Suprapubic skin (tissue), 4 donors: Measurements from ENCODE around the gene LMF2. TPM values are rescaled to one million over a fixed set of nuclear protein-coding genes. Genes with fewer than 3 reads are reported as not detected.
A peak's percentile ranks its signal among the peaks of the same experiment; 100 is the strongest.
"Not testable (repeated sequence)": the region's sequence is repeated elsewhere in the genome, so short reads cannot be mapped to it uniquely, and the experiment has no call there.

Source experiments
- DNase-seq, 2 donors: peaks; one replicate each; pipeline ENCODE4 v3.0.0-alpha.2; 2019; ENCODE audit warnings: low spot score in 2 of 2
- H3K27ac ChIP-seq: fragments of 200-600 bp; sonication (generic); one replicate; pipeline ENCODE4 v1.5.1; 2019
- H3K27me3 ChIP-seq: fragments of 200-600 bp; sonication (generic); one replicate; pipeline ENCODE4 v1.5.1; 2019
- H3K36me3 ChIP-seq: fragments of 200-600 bp; sonication (generic); one replicate; pipeline ENCODE4 v1.5.1; 2019
- H3K4me1 ChIP-seq: fragments of 200-600 bp; sonication (generic); one replicate; pipeline ENCODE4 v1.5.1; 2019
- H3K4me3 ChIP-seq: fragments of 200-600 bp; sonication (generic); one replicate; pipeline ENCODE4 v1.5.1; 2019; ENCODE audit warnings: mild to moderate bottlenecking
- H3K9me3 ChIP-seq: fragments of 200-600 bp; sonication (generic); one replicate; pipeline ENCODE4 v1.5.1; 2019
- EP300 ChIP-seq: sonication (generic); formaldehyde crosslinking; IDR thresholded peaks from one replicate; pipeline ENCODE4 v1.6.1; 2017; ENCODE audit warnings: antibody characterized with exemption
- POLR2A ChIP-seq, 2 donors: fragments of 450-650 bp; IDR thresholded peaks; one replicate each; pipeline ENCODE4 v1.6.1; 2017; ENCODE audit warnings: antibody characterized with exemption in 2 of 2, mild to moderate bottlenecking in 2 of 2, moderate library complexity in 2 of 2
- POLR2AphosphoS5 ChIP-seq, 3 donors: sonication (generic); formaldehyde crosslinking; IDR thresholded peaks; one replicate each; pipeline ENCODE4 v1.6.1; 2017; ENCODE audit warnings: antibody characterized with exemption in 3 of 3
- WGBS: methylation state at CpG from one replicate; pipeline ENCODE4 v1.1.5; 2018; 5-methylcytosine and 5-hydroxymethylcytosine counted together
- total RNA-seq, 4 donors: library from RNA; depleted of rRNA; stranded (reverse); fragments of >200 nt; gene quantifications; one replicate each; pipeline ENCODE4 v1.1.0, GENCODE V29; 2016
- TF ChIP-seq, protein P1 (sequence below), 2 donors: fragments of 200-600 bp in 1 of 2; fragments of 450-650 bp in 1 of 2; sonication (generic) in 1 of 2; IDR thresholded peaks; one replicate each; pipeline ENCODE4 v1.5.1; 2016 to 2019; ENCODE audit warnings: antibody characterized with exemption in 2 of 2, mild to moderate bottlenecking in 1 of 2, moderate library complexity in 1 of 2

LMF2 gene
- total RNA-seq, 4 donors from 2014 or later: 28.9 to 65.6 (median 44.7) TPM

DNA sequence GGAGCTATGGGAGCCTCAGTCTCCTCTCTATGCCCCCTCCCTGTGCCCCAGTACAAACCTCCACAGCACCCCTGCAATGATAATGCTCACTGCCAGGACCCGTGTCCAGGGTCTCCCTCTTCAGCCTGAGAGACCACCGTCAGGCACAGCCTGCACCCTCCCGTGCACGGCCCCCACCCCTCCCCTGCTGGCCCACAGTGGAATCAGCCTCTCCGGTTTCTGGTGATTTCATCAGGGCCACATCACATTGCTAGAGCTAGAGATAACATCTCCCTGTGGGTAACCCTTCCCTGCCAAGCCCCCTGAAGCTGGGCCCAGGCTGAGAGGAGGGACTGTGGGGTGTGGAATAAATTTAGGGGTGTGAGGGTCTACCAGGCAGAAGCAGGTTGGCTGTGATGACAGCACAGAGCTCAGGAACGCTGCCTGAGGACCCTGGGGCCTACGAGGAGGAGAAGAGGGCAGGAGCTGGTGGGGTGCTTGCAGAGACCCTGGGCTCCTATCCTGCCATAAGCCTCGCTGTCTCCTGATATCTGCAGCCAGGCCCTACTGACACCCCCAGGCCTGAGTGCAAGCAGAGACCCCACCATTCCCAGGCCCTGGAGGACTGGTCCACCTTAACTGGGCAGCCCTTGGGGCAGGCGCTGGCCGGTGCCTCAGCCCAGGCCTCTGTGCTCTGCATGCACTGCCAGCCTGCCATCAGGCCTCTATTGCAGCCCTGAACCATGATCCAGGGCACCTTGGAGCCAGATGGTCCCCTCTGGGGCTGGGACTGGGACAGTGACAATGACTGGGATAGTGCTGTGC lies 38.2 kb upstream of the LMF2 start, which contains the start of gene KLHDC7B:
KLHDC7B (plus strand) TSS at position 378 of the 804 bp plus-strand sequence; CDS start at position 723, 345 bp downstream.
- TF ChIP-seq POLR2A (IDR thresholded peaks at IDR 0.05): no peak
- TF ChIP-seq POLR2AphosphoS5 (IDR thresholded peaks at IDR 0.05): no peak
- no peak for TF ChIP-seq EP300
- TF ChIP-seq, protein P1, sequence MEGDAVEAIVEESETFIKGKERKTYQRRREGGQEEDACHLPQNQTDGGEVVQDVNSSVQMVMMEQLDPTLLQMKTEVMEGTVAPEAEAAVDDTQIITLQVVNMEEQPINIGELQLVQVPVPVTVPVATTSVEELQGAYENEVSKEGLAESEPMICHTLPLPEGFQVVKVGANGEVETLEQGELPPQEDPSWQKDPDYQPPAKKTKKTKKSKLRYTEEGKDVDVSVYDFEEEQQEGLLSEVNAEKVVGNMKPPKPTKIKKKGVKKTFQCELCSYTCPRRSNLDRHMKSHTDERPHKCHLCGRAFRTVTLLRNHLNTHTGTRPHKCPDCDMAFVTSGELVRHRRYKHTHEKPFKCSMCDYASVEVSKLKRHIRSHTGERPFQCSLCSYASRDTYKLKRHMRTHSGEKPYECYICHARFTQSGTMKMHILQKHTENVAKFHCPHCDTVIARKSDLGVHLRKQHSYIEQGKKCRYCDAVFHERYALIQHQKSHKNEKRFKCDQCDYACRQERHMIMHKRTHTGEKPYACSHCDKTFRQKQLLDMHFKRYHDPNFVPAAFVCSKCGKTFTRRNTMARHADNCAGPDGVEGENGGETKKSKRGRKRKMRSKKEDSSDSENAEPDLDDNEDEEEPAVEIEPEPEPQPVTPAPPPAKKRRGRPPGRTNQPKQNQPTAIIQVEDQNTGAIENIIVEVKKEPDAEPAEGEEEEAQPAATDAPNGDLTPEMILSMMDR (IDR thresholded peaks at IDR 0.05): no peak
- H3K36me3 ChIP-seq: no peaks in the 10 kb centered on the region
- H3K4me3 ChIP-seq: peak within 1 kb of the TSS; percentile 43
- peak within 1 kb of the TSS; percentile 72 for H3K27ac ChIP-seq
- DNase-seq: no peak
- H3K4me1 ChIP-seq: peaks cover 57% of the 10 kb centered on the region
- no peaks in the 10 kb centered on the region for H3K9me3 ChIP-seq
- peaks cover 34% of the 10 kb centered on the region for H3K27me3 ChIP-seq
- 60% methylated on average over 7 of the region's 10 CpGs for WGBS

DNA sequence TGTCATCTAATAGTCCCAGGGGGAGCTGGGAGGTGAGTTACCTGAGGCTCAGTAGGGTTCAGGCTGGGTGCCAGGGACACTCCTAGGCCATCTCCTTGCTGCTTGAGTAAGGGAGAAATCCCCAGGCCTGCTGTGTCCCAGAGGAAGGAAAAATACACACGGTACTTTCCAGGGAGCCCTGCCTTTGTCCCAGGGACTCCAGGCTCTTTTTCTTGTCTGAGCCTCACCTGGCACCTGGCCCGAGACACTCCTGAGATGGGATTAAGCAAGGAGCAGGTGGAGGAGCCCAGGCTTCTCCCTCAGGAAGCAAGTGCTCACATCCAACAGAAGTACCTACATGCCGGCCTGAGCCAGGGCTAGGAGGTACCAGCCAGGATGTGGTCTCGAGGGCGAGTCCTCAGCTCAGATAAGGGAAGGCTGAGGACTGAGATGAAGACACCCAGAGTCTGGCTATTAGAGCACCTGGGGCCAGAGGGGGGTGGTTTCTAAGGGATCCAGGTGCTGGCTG lies 37.3 kb upstream of the LMF2 start:
- Histone ChIP-seq H3K27ac (peak overlapping the region; percentile 72), H3K9me3 (no peaks in the 10 kb centered on the region), H3K27me3 (peaks cover 34% of the 10 kb centered on the region), H3K36me3 (no peaks in the 10 kb centered on the region), H3K4me1 (peaks cover 66% of the 10 kb centered on the region), H3K4me3 (peak overlapping the region; percentile 43)
- 37% methylated on average over 4 of the region's 5 CpGs for WGBS
- DNase-seq: peak in 1 of 2 donors; percentile 82
- no peak for TF ChIP-seq POLR2A (IDR thresholded peaks at IDR 0.05)
- no peak for TF ChIP-seq EP300
- TF ChIP-seq POLR2AphosphoS5 (IDR thresholded peaks at IDR 0.05): no peak
- TF ChIP-seq, protein P1 (IDR thresholded peaks at IDR 0.05): no peak

DNA sequence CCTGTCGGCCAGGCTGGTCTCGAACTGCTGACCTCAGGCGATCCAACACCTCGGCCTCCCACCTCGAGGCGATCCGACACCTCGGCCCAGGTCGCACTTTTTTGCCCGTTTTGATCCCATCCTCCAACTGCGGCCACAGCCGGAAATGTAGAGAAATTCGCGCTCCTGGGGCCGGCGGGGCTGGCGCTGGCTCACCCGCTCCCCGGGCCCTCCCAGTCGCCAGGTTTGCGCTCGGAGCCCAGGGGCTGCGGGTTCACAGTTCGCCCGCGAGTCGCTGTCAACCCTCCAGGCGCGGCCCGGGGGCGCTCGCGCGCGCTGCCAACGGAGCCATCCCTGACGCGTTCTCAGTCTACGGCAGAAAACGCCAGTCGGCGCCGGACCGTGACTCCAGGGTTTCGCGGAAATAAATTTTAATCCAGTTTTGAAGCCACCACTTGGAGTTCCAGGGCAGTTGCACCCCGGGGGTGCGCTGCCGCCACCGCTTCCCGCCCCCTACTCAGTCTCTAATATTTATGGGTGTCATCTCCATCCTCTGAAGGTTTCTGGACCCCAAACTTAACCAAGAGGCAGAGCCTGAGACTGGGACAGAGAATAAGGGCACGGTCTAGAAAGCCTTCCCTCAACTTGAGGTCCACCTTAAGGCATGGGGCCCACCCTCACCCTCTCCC lies 36.7 kb upstream of the LMF2 start:
- no peaks in the 10 kb centered on the region for H3K9me3 ChIP-seq
- peak overlapping the region; percentile 43 for H3K4me3 ChIP-seq
- peaks cover 72% of the 10 kb centered on the region for H3K4me1 ChIP-seq
- 5% methylated on average over 18 of the region's 52 CpGs for WGBS
- DNase-seq: peak; percentile 87 to 88
- H3K27me3 ChIP-seq: peaks cover 30% of the 10 kb centered on the region
- H3K27ac ChIP-seq: peak overlapping the region; percentile 72
- TF ChIP-seq, protein P1 (IDR thresholded peaks at IDR 0.05): peak in 1 of 2 donors; percentile 45
- no peak for TF ChIP-seq POLR2A (IDR thresholded peaks at IDR 0.05)
- no peaks in the 10 kb centered on the region for H3K36me3 ChIP-seq

DNA sequence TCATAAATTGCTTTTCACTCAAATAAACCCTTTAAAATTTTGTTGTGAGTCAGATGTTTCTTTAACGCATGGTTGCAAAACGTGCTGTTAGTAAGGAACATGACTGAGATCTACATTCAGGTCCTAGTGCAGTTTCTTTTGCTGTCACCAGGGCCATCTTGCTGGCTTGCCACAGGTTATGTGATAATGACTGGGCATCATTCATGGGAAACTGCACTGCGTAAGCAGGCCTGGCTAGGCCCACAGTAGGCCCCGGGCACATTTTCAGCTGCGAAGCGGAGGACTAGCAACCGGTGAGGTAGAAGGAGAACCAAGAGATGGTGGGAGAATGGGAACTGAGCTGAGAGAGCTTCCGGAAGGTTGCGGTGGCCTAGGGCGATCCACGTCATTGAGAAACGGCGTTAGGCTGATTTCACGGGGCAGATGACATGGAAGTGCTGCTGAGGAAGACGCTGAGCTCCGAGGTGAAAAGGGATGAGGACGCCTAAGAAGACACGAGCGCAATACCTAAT lies 35.0 kb upstream of the LMF2 start:
- H3K9me3 ChIP-seq: no peaks in the 10 kb centered on the region
- H3K36me3 ChIP-seq: no peaks in the 10 kb centered on the region
- H3K27me3 ChIP-seq: peaks cover 15% of the 10 kb centered on the region
- H3K4me1 ChIP-seq: peaks cover 77% of the 10 kb centered on the region
- TF ChIP-seq, protein P1 (IDR thresholded peaks at IDR 0.05): no peak
- TF ChIP-seq POLR2AphosphoS5 (IDR thresholded peaks at IDR 0.05): no peak
- no peak for TF ChIP-seq POLR2A (IDR thresholded peaks at IDR 0.05)
- TF ChIP-seq EP300: no peak
- H3K4me3 ChIP-seq: no peak overlapping the region
- 85% methylated on average over 19 of the region's 19 CpGs for WGBS
- H3K27ac ChIP-seq: peak overlapping the region; percentile 96
- no peak for DNase-seq

DNA sequence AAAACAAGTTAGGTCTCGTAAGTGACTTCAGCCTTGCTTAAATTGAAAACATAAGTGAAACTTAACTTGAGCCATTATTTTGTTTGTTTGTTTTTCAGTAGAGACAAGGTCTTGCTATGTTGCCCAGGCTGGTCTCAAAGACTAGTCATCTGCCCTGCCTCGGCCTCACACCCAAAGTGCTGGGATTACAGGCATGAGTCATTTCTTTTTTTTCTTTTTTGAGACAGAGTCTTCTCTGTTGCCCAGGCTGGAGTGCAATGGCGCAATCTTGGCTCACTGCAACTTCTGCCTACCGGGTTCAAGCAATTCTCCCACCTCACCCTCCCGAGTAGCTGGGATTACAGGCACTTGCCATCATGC lies 34.1 kb upstream of the LMF2 start:
- H3K27me3 ChIP-seq, H3K9me3 ChIP-seq, H3K4me3 ChIP-seq, H3K36me3 ChIP-seq, DNase-seq: not testable (repeated sequence)
- Histone ChIP-seq H3K27ac (peak overlapping the region; percentile 96), H3K4me1 (peaks cover 71% of the 10 kb centered on the region)
- WGBS: 29% methylated on average over 5 of the region's 5 CpGs
